HG02884 (cell line): ENCODE data around the gene ARHGAP26.

ENCODE experiments used
- ATAC-seq: cut with Tn5 transposase; IDR thresholded peaks from one replicate; pipeline ENCODE4 v1.9.1; 2021; ENCODE audit warnings: mild to moderate bottlenecking, moderate library complexity; ENCODE audit not compliant: unreplicated experiment

ARHGAP26 gene

DNA sequence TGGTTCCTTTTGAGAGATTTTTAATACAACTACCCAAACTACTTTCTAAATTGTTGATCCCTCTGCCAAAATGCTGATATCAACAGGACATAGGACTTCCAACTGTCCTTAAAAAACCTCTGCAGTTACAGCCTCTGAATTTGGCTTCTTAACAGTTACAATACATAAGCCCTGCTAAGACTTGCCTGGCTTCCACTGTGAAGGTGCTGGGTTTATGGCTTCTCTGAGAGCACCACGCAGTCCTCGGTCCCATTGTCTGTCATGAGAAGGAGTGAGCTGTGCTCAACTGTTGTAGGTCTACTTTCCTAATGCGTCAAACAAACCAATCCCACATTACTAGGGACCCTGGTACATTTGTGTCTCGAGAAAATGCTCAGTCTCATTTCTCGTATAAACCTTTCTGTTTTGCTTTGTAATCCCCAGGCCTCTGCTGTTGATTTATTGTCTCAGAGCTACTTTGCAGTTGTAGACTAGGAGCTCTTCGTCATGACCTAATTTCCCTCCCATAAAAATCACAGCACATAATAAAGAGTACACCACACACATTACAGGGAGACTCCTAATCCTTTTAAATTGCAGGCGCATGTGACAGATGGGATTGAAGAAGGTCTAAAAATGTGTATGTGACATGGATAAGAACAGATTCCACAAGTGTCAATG is 358.4 kb downstream of the ARHGAP26 start:
- ATAC-seq: no peak

DNA sequence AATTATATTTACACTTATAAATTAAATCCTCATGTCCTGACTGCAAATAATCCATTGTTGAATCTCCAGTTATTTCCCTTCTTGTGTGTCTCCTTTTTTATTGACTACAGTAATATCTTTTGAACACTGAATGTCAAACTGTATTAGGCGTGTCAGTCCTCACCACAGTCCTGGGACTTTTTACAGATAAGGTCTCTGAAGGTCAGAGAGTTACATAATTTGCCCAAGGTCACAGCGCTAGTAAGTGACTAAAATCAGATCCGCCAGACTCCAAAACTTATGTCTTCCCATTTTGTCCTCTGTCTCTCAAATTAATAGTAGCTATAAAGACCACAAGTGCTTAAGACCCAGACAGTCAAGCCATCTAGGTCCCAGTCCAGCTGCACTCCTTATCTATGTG is 359.0 kb downstream of the ARHGAP26 start:
- no peak for ATAC-seq

- ATAC-seq: no peak
These were observed 359.9 kb downstream of the ARHGAP26 start for GRCh38 chr5:143129910-143130612.

- ATAC-seq: no peak
These were observed 360.6 kb downstream of the ARHGAP26 start for GRCh38 chr5:143130613-143131305.

- no peak for ATAC-seq
These were observed 361.8 kb downstream of the ARHGAP26 start for GRCh38 chr5:143131972-143132371.

DNA sequence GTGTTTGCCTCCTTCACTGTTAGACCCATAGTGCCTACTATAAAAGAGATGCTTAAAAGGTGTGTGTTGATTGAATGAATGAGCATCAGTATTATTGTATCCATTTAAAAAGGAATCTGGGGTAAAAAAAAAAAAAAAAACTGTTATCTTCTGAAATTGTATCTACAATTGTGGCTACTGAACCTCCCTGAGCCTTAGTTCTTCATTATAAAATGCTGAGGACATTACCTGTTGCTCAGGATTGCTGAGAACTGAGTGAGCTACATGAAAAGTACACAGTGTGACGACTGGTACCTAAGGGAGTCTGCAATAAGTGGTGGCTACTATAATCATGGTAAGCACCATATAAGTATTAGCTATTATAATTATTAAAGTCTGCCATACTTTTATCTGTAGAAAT is 362.6 kb downstream of the ARHGAP26 start:
- no peak for ATAC-seq

DNA sequence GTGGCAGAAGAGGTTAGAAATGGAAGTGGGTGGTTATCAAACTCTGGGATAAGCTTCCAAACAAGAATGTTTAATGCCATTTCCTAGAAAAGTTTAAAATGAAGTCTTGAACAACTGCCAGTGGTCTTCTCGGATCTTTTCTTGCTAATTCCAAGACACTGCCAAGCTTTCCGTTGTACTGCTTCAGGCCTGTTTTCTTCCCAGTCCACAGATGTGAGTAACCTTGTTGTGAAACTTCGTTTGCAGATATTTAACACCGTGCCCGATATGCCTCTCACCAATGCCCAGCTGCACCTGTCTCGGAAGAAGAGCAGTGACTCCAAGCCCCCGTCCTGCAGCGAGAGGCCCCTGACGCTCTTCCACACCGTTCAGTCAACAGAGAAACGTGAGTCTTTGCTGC is 363.5 kb downstream of the ARHGAP26 start:
- no peak for ATAC-seq

DNA sequence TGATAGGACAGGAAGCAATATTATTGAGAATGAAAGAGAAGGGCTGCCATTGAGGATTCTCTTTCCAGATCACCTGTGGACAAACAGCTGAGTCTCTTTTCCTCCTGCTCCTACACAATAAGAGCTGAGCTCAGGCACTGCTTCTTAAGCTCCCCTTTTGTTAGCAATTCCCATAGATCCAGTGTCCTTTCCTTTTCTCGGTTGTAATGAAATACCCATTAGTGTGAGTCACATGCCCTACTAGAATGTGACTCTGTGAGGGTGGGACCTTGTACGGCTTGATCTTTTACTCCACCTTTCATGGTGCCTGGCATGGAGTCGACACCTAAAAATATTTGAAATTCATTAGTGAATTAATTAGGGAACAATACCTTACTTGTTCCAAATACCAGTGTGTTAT is 364.1 kb downstream of the ARHGAP26 start:
- no peak for ATAC-seq

DNA sequence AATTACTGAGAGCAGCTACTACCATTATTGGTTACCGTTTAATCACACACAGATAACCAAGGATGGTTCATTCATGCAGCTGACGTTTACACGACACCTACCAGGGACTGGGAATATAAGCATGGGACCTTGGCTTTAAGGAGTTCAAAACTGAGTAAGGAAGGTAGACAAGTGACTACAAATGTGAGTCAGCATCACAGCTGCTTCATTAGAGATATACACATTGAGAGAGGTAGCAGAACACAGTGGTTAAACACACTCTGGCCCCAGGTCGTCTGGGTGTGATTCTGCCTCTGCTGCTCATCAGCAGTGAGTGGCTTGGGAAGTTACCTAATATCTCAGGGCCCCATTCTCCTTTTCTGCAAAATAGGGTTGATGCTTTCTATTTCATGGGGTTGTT is 364.7 kb downstream of the ARHGAP26 start:
- peak; percentile 93 for ATAC-seq

GRCh38 chr5:143135832-143136551 is 365.8 kb downstream of the ARHGAP26 start:
- no peak for ATAC-seq

- no peak for ATAC-seq
These were observed 368.7 kb downstream of the ARHGAP26 start for GRCh38 chr5:143138839-143139238.

- no peak for ATAC-seq
These were observed 369.4 kb downstream of the ARHGAP26 start for GRCh38 chr5:143139585-143139984.

DNA sequence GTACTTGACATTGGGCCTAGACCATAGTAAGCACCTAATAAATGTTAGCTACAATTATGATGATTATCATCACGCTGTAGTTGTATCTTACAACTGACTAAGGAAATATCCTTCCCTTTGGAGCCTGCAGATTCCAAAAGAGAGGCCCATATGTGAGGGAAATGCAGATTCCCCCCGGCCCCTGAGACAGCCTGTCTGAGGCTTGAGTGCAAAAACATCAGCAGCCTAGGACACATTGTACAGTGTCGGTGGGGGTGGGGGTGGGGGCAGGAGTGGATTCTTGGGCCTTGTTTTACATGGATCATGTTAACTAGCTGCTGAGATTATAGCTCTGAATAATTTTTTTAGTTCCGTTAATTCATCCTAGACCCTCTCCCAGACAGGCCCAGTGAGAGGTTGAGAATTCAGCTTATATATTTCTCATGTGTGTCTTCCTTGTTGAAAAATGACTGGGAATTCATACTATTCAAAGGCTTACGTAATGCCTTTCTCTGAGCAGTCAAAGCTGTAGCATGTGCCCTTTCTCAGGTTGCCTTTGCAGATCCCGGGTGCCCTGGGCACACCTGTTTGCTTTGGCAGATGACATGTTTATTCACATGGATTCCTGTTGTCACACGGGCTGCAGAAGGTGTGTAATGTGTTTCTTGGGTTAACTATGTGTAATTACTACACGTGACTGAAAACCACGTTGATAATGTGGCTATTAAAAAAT is 370.5 kb downstream of the ARHGAP26 start:
- ATAC-seq: no peak

DNA sequence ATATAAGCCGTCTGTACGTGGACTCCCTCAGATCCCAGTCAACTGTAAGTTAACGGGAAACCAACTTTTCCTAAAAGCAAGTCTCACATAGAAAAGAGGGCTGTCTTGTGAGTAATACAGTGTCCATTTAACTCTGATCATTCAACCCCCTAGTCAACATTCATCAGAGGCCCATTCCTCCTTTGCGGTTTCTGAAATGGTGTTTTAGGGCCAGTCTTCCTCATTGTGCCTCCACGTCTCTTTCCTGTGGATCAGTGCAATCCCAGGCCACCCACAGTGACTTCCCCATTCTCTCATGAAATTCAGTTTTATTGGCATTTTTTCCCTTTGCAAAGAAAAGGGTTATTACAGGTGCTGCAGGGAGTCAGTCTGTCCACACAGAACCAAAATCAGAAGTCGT is 371.5 kb downstream of the ARHGAP26 start:
- ATAC-seq: no peak

- ATAC-seq: no peak
These were observed 372.6 kb downstream of the ARHGAP26 start for GRCh38 chr5:143142596-143143435.

DNA sequence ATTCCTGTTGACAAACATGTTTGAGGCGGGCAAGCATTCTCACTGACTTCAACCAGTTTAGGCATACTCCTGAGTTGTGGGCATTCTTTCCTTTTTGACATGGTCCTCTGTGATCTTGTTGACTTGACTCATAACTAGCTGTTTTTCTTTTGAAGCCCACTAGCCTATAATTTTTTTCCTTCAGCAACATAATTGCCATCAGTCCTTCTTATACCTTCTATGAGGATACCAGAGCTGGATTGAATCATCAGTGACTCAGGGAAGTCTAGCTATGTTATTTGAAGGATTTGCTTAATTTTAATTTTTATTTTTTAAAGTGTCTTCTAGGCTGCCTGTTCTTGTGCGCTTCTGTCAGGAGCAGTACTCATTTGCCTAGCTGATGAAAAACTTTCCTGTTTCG is 373.8 kb downstream of the ARHGAP26 start:
- ATAC-seq: no peak

DNA sequence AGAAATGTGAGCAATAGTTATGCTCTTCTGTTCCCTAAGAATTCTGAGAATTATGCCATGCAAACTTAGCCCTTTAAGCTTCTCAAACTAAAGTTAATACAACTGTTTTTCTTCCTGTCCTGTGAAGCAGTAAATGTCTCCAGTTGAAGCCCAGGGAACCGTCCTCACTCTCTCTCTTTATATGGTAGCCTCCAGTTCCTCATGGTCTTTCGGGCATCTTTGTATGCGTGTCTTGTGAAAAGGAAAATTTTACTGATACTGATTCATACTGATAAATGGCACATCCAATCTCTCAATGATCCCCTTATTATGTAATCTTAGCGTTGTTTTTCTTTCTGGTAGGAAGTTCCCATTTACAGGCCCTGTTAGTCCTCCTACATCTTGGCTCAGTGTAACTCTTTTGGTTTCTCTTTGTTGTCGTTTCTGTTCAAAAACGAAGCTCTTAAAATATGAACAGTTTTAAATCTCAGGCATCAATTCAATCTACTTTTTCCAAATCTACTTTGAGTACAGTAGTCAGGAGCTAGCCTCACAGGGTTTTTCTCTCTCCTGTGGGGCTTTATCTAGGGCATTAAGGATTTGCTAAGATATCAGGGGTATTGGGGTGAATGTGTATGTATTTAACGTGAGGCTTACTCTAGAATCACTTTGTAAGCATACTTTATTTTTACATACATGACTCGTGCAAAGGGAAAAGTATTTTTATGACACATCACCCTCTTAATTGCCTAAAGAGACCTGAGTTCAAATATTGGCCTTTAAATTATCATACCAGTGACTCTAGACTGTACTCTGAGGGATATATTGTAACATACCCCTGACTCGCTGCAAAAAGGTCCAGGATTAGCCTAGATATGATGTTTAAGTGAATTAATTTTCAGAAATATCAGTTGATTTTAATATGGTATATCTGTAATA is 375.3 kb downstream of the ARHGAP26 start:
- no peak for ATAC-seq

GRCh38 chr5:143146161-143146560 is 376.0 kb downstream of the ARHGAP26 start:
- ATAC-seq: no peak

DNA sequence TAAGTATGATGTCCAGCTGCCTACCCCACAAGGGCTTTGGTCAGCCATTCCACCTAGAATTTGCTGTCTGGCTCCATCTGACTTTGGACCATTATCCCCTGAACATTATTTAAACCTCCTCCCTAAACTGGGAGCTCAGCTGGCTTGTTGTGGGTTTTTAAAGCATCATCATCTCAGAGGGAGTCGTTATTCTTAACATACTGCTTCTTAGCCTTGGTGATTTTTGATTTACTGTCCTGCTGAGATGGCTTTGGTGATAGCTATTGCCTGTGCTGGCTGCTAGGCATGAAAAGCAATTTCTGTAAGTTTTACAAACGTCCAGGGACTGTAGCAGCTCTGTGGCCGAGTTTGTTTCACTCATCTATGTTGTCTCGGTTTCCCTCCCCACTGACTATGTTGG is 377.2 kb downstream of the ARHGAP26 start:
- no peak for ATAC-seq
